ENCODE data around the gene ZNG1A.
"Not testable (repeated sequence)": the region's sequence is repeated elsewhere in the genome, so short reads cannot be mapped to it uniquely, and the experiment has no call there.

Gene ZNG1A

DNA sequence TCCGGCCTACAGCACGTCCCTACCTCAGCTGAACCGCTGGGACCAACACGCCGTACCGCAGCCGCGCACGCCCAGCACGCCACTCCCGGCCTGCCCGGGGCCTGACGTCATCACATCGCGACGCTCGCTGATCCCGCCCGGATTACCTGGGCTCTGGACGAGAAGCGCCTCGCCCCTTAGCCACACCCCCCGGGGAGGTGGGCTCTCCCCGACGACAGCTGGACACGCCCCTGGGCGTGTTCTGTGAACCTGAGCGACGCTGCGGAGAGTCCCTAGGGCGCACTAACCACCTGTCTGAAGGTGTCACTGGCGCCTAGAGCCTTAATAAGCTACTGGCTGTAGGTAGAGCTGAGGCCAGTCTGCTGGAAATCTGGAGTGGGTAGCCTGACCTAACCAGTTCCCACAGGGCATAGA lies at the start of gene ZNG1A:
Gene ZNG1A (minus strand): TSS at position 87 of the 414 bp plus-strand sequence. CDS start 87 bp downstream, outside the sequence.
- DNase-seq (ENCODE audit: low read depth, low spot score) = peak; percentile 84

DNA sequence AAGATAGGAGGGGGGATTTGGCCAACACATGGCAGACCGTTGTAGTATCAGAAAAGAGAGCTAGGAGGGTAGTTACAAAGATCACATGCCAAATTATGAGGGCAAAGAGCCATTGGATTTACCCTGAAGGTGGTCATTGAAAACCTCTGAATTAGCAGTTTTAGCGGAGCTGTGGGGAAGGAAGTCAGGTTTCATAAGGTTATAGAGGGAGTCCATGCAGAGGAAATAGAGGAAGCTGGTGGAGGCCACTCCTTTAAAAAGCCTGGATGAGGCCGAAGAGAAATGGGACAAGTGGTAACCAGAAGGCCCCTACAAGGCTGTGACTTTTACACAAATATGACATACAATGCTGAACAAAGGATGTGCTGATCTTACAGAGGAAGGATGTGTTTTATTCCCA lies 49.0 kb upstream of the ZNG1A start:
- no peak for DNase-seq (ENCODE audit: low read depth, low spot score)

DNA sequence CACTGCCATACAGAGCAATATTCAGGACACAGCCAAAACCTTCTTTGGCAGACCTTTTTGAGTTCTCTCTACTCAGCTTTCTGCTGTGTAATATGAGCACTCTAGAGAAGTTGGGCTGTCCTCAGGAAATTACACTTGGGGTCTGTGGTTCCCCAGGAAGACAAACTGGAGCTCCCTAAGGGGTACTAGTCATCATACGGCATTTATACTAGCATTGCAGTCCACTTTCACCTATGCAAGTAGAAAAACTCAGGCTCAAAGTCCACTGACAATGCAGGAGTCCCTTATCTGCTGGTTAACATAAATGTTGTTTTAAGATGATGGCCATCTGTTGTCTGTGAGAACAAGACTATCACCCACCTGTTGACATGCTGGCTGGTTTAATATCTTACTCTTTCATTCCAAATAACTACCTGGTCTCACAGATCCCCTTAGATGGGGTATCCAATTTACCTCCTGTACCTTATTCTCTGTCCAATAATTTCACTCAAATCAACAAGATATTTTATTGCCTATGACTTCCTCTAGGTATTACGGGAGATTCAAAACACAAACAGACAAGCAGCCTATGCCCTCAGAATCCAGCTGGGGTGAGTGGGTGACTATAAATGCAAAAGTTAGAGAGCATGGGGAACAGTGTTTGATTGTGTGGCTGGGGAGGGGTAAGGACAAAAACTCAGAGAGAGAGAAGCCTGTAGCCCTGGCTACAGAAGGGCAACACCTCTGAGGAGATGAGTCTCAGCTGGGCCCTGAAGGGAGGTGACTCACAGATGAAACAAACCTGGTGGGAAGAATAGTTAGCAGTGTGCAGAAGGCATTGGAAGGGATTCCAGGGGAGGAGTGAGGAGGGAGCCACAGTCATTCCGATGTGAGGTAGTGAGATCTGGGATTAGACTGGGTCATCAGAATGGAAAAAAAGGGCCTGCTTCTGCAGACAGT lies 46.0 kb upstream of the ZNG1A start:
- peak; percentile 4 for DNase-seq (ENCODE audit: low read depth, low spot score)

DNA sequence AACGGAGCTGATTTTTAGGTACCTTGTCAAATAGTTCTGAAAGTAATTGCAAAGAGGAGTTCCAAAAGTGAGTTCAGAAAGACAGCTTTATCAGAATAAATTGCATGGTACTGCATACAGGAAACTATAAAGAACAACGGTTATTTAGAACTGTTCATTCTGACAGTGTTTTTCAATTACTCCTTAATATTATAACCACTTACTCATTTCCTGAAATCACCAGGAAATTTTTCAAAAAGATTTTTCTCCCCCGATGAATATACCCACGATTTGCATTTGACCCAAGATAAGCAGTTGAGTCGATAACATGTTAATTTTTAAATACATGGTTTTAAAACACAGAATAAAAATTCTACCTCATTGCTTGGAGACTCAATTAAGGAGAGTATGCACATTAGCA lies 45.2 kb upstream of the ZNG1A start:
- DNase-seq (ENCODE audit: low read depth, low spot score) = no peak

DNA sequence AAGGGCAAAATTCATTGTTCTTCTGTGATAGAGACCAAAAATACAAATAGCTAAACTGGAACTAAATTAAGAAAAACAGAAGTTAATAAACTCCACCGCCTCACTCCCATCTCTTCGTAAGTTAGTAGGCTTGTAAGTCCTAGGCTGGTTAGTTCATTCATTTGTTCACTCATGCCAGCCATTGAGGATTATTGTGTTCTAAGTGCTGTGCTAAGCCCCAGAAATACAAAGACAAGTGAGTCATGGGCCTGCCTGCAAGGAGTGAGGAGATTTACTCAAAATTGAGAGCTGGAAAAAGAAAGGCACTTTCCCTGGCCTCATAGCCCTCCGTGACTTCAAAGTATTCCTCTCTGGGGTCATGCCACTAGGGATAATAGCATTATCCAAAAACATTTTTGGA lies 44.3 kb upstream of the ZNG1A start:
- no peak for DNase-seq (ENCODE audit: low read depth, low spot score)

DNA sequence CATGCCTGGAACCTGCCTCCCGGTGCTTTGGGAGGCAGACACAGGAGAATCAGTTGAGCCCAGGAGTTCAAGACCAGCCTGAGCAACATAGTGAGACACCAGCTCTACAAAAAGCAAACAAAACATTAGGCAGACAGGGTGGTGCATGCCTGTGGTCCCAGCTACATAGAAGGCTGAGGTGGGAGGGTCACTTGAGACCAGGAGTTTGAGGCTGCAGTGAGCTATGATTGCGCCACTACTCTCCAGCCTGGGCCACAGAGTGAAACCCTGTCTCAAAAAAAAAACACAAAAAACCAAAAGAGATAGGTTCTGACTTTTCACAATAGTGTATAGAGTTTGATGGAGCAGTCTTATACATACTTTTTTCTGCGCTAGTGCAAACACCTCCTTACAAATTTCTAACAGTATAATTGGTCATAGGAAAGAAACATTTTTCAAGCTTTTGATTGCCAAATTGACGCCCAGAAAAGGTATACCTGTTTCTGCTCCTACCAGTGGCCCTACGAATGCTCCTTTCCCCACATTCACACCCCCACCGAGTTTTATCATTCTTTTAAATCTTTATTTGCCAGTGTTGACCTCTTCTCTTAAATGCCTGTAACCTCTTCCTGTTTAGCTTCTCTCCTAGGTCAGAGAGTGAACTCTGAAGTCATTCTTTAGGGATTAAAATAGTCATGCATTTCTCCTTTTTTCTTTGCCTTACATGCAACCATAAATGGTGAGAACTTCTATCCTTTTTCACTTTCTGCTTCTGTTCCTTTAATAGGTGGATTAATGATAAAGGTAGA lies 43.3 kb upstream of the ZNG1A start:
- no peak for DNase-seq (ENCODE audit: low read depth, low spot score)

DNA sequence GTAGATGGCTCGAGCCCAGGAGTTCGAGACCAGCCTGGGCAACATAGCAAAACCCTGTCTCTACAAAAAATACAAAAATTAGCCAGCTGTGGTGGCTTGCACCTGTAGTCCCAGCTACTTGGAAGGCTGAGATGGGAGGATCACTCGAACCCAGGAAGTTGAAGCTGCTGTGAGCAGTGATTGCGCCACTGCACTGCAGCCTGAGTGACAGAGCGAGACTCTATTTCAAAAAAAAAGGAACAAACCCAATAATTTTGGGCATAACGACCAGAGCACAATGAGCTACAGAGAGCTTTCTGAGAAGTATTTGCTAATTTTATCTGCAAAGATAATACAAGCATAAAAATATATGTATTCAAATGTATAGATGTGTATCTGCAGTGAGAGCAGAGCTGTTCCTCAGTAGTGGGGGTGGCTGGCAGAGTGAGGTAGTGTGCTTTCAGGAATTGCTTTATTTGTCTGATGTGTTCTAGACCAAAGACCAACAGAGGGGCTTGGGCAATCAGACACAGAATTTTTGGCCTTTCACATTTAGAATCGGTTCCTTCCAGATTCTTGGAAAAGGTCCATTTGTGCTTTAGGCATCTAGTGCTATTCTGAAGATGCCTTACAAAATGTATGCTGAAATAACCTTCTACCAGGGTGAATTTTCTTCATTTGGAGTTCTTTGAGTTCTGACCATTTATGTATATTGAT lies 41.0 kb upstream of the ZNG1A start:
- no peak for DNase-seq (ENCODE audit: low read depth, low spot score)

DNA sequence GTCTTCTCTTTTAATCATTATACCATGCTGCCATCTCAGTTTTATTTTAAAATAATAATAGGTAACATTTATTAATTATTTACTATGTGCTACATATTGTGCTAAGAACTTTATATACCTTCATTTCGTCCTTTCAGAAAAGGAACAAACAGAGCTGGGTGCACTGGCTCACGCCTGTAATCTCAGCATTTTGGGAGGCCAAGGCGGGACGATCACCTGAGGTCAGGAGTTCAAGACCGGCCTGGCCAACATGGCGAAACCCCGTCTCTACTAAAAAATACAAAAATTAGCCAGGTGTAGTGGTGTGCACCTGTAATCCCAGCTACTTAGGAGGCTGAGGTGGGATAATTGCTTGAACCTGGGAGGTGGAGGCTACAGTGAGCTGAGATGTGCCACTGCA lies 40.2 kb upstream of the ZNG1A start:
- not testable (repeated sequence) for DNase-seq (ENCODE audit: low read depth, low spot score)

DNA sequence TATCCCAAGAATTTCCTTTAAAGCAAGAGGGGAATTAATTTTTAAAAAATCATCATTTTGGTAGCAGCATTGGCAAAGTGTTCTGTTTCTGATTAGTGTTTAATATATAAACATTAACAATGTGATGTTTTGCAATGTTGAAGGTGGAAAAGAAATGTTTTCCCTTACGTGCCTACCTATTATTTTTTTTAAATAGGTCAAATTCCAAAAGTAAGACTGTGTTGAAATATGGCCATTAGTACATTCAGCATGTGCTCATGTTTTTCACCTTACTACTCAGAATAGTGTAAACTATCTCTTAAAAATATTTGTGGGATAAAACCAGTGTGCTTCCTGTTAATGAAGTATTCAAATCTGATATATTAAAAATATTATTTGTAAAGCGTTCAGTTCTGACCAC lies 39.1 kb upstream of the ZNG1A start:
- DNase-seq (ENCODE audit: low read depth, low spot score) = no peak

DNA sequence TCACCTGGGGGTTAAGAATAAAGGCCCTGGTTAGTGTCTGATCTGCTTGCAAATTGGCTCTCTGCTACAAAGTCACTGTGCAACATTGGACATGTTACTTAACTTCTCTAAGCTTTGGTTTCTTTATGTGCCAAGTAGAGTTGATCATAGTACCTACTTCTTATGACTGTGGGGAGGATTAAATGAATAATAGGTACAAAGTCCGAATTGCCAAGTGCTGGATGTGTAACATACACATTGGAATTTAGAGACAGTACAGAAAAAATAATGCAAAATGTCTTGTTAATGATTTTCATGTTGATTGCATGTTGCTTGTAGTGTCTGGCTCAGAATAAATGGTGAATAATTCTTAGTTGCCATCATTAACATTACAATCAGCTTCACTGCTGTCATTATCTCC lies 38.0 kb upstream of the ZNG1A start:
- no peak for DNase-seq (ENCODE audit: low read depth, low spot score)

DNA sequence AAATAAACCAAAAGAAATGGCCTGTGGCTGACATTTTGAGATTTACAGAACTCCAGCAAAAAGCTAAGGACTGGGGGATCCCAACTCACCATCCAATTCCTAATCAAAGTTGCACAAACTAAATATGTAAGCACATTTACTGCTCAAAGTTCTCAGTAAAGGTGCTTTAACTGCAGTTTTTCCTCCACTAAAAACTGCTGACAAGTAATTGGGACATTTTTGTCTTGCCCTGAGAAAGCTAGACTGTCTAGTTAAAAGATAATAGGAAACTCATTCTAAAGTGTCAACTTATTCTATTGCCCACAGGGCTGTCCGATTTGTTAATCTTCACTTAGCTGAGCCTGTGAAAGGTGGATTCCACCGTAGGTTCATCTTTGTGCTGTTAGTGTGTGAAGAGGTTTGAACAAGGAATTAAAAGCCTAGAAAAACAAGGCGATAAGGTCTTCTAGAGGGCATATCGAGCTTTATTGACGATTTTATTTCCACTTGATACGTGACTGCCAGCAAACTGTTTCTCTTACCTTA lies 36.8 kb upstream of the ZNG1A start:
- no peak for DNase-seq (ENCODE audit: low read depth, low spot score)

DNA sequence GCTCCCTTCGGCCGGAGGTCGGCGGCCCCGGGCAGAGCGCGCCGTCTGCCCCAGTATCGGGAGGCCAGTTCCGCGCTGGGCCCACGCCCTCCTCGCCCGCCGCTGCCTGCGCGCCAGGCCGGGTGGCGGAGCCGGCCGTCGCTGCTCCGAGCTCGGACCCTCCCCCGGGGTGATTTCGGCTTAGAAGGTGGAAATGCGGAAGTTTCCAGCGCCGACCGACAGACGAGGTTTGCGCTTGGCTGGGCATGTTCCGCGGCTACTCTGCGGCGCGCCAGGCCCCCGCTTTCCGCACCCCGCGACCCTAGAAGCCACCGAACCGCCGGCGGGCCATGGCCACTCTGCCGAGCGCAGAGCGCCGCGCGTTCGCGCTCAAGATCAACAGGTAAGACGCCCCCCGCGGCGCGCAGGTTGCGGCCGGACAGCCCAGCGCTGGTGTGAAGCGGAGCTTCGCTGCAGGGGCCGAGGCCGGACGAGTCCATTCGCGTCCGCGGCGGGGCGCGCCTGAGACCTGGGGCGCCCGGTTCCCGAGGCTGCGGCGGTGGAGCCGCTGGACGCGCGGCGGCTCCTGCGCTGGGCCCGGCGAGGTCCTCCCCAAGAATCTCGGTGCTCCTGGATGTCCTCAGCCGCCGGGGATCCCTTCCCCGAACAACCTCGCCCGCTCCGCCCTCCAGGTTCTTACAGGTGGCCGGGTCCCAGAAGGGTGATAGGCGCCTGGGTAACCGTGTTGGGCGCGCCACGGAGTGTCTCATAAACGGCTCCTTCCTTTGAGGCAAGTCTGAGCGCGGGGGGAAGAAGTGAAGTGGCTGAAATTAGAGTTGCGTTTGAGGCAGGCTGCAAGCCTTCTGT lies 36.0 kb upstream of the ZNG1A start, which contains the start of gene DOCK8:
Gene DOCK8 (plus strand): TSS at position 218 of the 846 bp plus-strand sequence. CDS start 112 bp downstream, at position 330.
- DNase-seq (ENCODE audit: low read depth, low spot score) = peak; percentile 85

DNA sequence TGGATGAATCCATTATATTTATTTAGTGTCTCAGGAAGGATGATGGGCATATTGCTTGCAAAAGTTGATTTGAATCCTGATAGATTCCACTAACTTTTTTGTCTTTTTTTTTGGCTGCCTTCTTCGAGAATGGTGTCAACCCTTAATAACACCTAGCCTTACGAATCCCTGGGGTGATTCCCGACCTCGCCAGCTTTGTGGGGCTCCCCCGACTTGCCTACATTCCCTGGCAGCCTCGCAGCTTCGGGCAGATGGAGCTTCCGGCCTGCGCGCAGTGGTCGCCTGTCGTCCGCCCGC lies 35.4 kb upstream of the ZNG1A start:
- DNase-seq (ENCODE audit: low read depth, low spot score) = no peak

DNA sequence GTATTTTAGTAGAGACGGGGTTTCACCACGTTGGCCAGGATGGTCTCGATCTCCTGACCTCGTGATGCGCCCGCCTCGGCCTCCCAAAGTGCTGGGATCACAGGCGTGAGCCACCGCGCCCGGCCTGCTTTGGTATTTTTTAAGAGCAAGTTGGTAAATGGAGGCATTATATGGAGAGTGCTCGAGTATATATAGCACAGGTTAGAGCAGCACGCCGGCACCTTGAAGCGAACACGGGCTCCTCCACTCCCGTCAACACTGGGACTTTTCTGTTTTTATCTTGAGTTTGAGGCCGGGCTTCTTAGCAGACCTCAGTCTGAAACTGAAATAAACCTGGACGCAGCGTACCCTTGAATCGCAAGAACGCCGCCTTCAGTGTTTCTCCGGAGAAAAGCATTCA lies 35.0 kb upstream of the ZNG1A start:
- not testable (repeated sequence) for DNase-seq (ENCODE audit: low read depth, low spot score)

DNA sequence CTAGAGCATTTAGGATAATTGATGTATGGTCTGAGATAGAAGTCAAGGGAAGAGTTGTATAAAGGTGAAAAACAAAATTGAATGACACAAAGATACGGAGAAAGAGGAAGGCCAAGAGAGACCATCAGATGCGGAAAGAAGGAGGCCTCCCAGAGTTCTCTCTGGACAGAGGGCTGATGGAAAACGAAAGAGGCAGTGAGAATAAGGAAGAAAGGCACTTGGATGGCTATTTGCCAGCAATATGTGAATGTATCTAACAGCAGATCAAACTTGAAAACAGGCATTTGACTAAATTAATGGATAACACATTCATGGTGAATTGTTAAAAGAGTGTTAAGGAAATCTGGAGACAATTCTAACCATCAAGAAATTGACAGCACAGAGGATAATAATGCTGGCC lies 33.4 kb upstream of the ZNG1A start:
- no peak for DNase-seq (ENCODE audit: low read depth, low spot score)

DNA sequence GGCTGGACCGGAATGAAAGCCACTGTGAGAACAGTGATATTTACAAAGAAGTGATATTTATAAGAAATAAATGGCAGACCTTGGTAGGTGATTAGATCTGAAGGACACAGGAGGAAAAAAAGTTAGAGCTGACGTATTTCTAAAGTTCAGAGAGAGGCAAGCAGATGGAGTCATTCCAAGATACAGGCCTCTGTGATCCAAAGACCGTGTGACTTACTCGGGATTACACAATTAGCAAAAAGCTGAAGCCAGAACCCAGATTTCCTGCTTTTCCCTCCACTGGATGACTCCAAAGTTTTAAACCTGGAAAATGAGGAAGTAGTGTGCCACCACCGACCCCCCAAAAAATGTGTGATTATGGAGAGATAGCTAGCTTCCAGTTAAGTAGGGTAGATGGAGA lies 32.7 kb upstream of the ZNG1A start:
- no peak for DNase-seq (ENCODE audit: low read depth, low spot score)

DNA sequence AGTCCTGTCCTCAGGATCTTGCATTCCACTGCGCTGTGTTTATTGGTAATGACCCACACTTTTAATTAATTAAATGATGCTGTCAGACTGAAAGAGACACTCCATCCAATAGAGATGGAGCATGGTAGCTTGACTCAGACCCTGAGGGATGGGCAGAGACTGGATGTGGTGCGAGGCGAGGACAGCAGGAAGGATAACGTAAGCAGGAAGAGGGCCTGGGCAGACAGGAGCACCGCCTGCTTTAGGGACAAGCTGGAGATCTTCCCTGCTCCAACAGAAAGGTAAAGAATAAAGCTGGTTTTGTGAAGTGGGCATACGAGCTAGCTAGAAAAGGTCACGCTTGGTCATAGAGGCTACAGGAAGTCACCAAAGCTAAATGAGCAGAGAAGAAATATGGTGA lies 32.2 kb upstream of the ZNG1A start:
- DNase-seq (ENCODE audit: low read depth, low spot score) = no peak

DNA sequence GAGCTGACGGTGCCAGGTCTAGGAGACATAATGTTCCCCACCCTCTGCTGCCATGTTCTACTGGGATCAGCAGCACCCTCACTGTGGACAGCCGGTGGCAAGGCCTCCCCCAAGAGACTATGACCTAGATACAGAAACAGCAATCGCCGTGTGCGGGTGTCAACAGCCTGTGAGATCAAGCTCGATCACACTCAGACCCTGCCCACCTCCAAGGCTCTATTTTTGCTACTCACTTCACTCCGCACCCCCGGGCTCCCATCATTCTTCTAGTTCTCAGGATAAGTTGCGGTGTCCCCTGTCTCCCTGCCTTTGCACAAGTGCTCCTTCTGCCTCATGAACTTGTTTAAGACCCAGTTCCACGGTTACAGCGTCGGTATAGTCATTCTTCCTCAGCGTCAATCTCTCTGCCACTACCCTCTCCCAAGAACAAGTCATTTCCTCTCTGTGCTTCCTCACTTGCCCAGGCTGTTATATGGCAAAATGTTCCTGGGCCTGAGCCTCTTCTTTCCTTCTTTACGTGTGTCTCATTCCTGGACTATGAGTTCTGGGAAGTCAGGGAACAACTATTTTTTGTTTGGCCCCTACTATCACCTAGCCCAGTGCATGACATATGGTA lies 30.4 kb upstream of the ZNG1A start:
- DNase-seq (ENCODE audit: low read depth, low spot score) = no peak

DNA sequence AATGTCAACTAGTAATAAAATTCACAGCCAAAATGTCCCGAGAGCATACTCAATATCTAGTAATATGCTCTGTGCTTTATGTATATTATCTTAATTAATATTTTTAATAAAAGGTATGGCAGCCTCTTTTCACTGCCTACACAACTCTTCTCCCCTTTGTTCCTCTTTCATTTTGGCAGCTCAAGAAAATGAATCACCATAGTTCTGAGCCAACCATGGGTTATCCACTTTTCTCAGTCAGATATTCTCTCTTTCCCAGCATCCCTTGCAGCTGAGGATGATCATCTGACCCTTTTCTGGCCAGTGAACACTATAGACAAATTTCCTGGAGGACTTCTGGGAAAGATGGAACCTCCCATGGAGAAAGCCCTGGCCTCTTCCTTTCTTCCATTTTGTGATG lies 27.6 kb upstream of the ZNG1A start:
- no peak for DNase-seq (ENCODE audit: low read depth, low spot score)

DNA sequence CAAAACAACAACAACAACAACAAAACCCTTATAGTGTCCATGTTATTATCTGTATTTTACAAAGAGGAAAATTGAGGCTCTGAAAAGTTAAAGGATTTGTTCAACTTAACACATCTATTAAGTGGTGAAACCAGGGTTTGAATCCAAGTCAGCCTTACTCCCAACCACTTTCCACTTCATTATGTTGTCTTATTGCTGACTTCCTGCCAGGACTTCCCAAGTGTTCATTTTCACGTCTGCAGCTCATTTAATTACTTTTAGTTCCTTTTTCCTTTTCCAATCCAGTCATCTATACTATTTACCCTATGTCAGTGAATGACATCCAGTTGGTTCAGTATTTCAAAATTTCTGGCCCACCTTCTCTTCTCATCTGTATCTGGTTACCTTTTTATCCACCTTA lies 20.7 kb upstream of the ZNG1A start:
- not testable (repeated sequence) for DNase-seq (ENCODE audit: low read depth, low spot score)

Measured in ELF-1 (cell line).